Thyroid gland (tissue), 4 donors: ENCODE data around the gene PACS1. TPM values are rescaled to one million over a fixed set of nuclear protein-coding genes. Genes with fewer than 3 reads are reported as not detected.
A peak's percentile ranks its signal among the peaks of the same experiment; 100 is the strongest.

Source experiments
- DNase-seq, 2 donors: peaks; one replicate each; pipeline ENCODE4 v3.0.0-alpha.2; 2019
- H3K27ac ChIP-seq, 3 donors: fragments of 200-600 bp; sonication (generic); 1 replicate in 2 of 3; 2 replicates in 1 of 3; pipeline ENCODE4 v1.5.1; 2016 to 2019; ENCODE audit warnings: mild to moderate bottlenecking in 1 of 3, moderate library complexity in 1 of 3
- H3K27me3 ChIP-seq: fragments of 200-600 bp; sonication (generic); one replicate; pipeline ENCODE4 v1.5.1; 2019
- H3K36me3 ChIP-seq, 2 donors: fragments of 200-600 bp; sonication (generic); one replicate each; pipeline ENCODE4 v1.5.1; 2016 to 2019
- H3K4me1 ChIP-seq, 2 donors: fragments of 200-600 bp; sonication (generic); one replicate each; pipeline ENCODE4 v1.5.1; 2017 to 2019
- H3K4me3 ChIP-seq, 3 donors: fragments of 200-600 bp; sonication (generic); replicated peaks in 1 of 3; 1 replicate in 2 of 3; 2 replicates in 1 of 3; pipeline ENCODE4 v1.5.1; 2016; ENCODE audit warnings: mild to moderate bottlenecking in 1 of 3
- H3K9me3 ChIP-seq: fragments of 200-600 bp; sonication (generic); one replicate; pipeline ENCODE4 v1.5.1; 2017
- POLR2A ChIP-seq, 2 donors: fragments of 450-650 bp; IDR thresholded peaks; one replicate each; pipeline ENCODE4 v1.6.1; 2017; ENCODE audit warnings: antibody characterized with exemption in 2 of 2, mild to moderate bottlenecking in 2 of 2, moderate library complexity in 1 of 2
- WGBS, 2 donors: methylation state at CpG; one replicate each; pipeline ENCODE4 v1.1.5; 2017; 5-methylcytosine and 5-hydroxymethylcytosine counted together
- intact Hi-C: fragments of 100-400 bp; cut with DNase I; formaldehyde crosslinking; loops from one replicate; pipeline ENCODE4 v1.15.1; 2023
- total RNA-seq, 4 donors: library from RNA; depleted of rRNA; stranded (reverse); fragments of >200 nt; gene quantifications; one replicate each; pipeline ENCODE4 v1.2.3, GENCODE V29; 2016
- TF ChIP-seq, protein P1 (sequence below), 6 experiments: fragments of 200-600 bp in 3 of 6; fragments of 450-650 bp in 3 of 6; sonication (generic) in 3 of 6; IDR thresholded peaks; one replicate each; pipeline ENCODE4 v1.5.1; 2016 to 2019; ENCODE audit warnings: antibody characterized with exemption in 6 of 6, mild to moderate bottlenecking in 2 of 6, inconsistent platforms in 1 of 6, moderate library complexity in 1 of 6

The PACS1 gene
- total RNA-seq, 4 donors from 2014 or later = 39.6 to 67.7 (median 59.7) TPM

GRCh38 chr11:66066751-66067150, 3.3 kb upstream of the PACS1 start:
- Histone ChIP-seq H3K9me3 (no peaks in the 10 kb centered on the region), H3K27ac (peak overlapping the region in 1 of 3 donors; percentile 2), H3K36me3 (peaks cover 60 to 64% of the 10 kb centered on the region in 2 donors), H3K27me3 (no peaks in the 10 kb centered on the region), H3K4me3 (no peak overlapping the region), H3K4me1 (peaks cover 21 to 23% of the 10 kb centered on the region in 2 donors)
- intact Hi-C loops = loop anchor here (5.0 kb wide), 1 partner anchor 66 kb away; no protein-coding TSS in a partner anchor
- 86 to 91% methylated on average over 3 of the region's 3 CpGs for WGBS, 2 donors
- DNase-seq = no peak
- TF ChIP-seq POLR2A (IDR thresholded peaks at IDR 0.05) = no peak
- TF ChIP-seq, protein P1, sequence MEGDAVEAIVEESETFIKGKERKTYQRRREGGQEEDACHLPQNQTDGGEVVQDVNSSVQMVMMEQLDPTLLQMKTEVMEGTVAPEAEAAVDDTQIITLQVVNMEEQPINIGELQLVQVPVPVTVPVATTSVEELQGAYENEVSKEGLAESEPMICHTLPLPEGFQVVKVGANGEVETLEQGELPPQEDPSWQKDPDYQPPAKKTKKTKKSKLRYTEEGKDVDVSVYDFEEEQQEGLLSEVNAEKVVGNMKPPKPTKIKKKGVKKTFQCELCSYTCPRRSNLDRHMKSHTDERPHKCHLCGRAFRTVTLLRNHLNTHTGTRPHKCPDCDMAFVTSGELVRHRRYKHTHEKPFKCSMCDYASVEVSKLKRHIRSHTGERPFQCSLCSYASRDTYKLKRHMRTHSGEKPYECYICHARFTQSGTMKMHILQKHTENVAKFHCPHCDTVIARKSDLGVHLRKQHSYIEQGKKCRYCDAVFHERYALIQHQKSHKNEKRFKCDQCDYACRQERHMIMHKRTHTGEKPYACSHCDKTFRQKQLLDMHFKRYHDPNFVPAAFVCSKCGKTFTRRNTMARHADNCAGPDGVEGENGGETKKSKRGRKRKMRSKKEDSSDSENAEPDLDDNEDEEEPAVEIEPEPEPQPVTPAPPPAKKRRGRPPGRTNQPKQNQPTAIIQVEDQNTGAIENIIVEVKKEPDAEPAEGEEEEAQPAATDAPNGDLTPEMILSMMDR (IDR thresholded peaks at IDR 0.05) = no peak

DNA sequence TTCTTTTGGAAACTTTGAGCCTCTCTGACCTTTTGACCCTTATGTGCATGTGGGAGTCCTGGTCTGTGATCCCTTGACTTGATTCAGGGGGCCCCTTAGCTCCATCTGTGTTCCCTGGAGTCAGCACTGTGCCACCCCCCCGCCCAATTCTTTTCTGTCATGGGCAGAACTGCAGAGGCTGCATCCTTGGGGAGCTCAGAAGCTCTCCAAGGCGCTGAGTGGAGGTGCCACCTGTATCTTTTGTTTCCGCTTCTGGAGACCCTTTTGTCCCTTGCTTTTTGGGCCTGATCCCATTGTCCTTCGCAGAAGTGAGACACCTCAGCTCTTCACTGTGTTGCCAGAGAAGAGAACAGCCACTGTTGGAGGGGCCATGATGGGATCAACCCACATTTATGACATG, 2.4 kb upstream of the PACS1 start:
- no peak for DNase-seq
- peak overlapping the region in 2 of 3 donors; percentile 97 to 98 for H3K27ac ChIP-seq
- no peaks in the 10 kb centered on the region for H3K27me3 ChIP-seq
- peaks cover 27 to 31% of the 10 kb centered on the region in 2 donors for H3K4me1 ChIP-seq
- no peak overlapping the region for H3K4me3 ChIP-seq
- intact Hi-C loops = loop anchor here (5.0 kb wide), 1 partner anchor 65 kb away; no protein-coding TSS in a partner anchor
- H3K9me3 ChIP-seq = no peaks in the 10 kb centered on the region
- peaks cover 54 to 55% of the 10 kb centered on the region in 2 donors for H3K36me3 ChIP-seq
- WGBS, 2 donors = 86 to 94% methylated on average over 4 of the region's 4 CpGs
- no peak for TF ChIP-seq POLR2A (IDR thresholded peaks at IDR 0.05)
- TF ChIP-seq, protein P1 (IDR thresholded peaks at IDR 0.05) = no peak

DNA sequence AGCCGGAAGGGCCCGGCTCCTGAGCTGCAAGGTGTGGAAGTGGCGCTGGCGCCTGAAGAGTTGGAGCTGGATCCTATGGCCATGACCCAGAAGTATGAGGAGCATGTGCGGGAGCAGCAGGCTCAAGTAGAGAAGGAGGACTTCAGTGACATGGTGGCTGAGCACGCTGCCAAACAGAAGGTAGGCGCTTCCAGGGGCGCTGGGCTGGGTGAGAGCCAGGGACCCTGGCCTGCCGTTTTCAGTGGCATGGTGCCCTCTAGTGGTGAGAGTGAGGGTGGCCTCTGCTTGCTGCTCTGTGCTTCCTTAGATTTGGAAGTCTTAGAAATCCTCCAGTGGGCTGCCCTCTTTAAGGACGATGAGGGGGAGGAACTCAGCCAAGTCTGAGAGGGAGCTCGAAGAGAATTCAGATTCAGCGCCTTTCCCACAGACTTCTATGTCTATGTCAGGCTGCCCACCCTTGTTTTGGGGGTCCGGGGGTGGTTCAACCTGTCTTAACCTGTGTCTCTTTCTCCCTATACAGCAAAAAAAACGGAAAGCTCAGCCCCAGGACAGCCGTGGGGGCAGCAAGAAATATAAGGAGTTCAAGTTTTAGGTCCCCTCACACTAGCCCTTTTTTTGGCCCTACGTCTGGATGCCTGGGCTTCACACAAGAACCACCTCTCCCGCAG, 1.8 kb upstream of the PACS1 start:
- Histone ChIP-seq H3K36me3 (peaks cover 49 to 54% of the 10 kb centered on the region in 2 donors), H3K27me3 (no peaks in the 10 kb centered on the region), H3K9me3 (no peaks in the 10 kb centered on the region), H3K4me1 (peaks cover 27 to 31% of the 10 kb centered on the region in 2 donors), H3K27ac (peak overlapping the region; percentile 92 to 98 (median 97)), H3K4me3 (no peak overlapping the region)
- WGBS, 2 donors = 50 to 54% methylated on average over 17 of the region's 17 CpGs
- intact Hi-C loops = loop anchor here (5.0 kb wide), 1 partner anchor 64 kb away; no protein-coding TSS in a partner anchor
- peak; percentile 85 for DNase-seq
- TF ChIP-seq, protein P1 (IDR thresholded peaks at IDR 0.05) = peak; percentile 77 to 94 (median 80)
- TF ChIP-seq POLR2A (IDR thresholded peaks at IDR 0.05) = no peak

GRCh38 chr11:66068923-66069714, 953 bp upstream of the PACS1 start:
- peaks cover 40 to 45% of the 10 kb centered on the region in 2 donors for H3K36me3 ChIP-seq
- peak overlapping the region; percentile 92 to 98 (median 97) for H3K27ac ChIP-seq
- peaks cover 27 to 31% of the 10 kb centered on the region in 2 donors for H3K4me1 ChIP-seq
- WGBS, 2 donors = 48 to 52% methylated on average over 14 of the region's 14 CpGs
- peak; percentile 79 to 87 for DNase-seq
- intact Hi-C loops = loop anchor here (5.0 kb wide), 1 partner anchor 63 kb away; no protein-coding TSS in a partner anchor
- H3K4me3 ChIP-seq = peak overlapping the region in 2 of 3 donors; percentile 70 to 99
- no peaks in the 10 kb centered on the region for H3K9me3 ChIP-seq
- no peak for TF ChIP-seq POLR2A (IDR thresholded peaks at IDR 0.05)
- TF ChIP-seq, protein P1 (IDR thresholded peaks at IDR 0.05) = peak in 3 of 6 experiments; percentile 7 to 11 (median 10)
- no peaks in the 10 kb centered on the region for H3K27me3 ChIP-seq
